Omental fat pad (tissue), 4 donors: Measurements from ENCODE around the gene ERCC6. TPM values are rescaled to one million over a fixed set of nuclear protein-coding genes. Genes with fewer than 3 reads are reported as not detected.

Experiments
- ATAC-seq: fragments of 150-250 bp; one replicate; pipeline ENCODE4 v1.9.1; 2016; ENCODE audit warnings: mild to moderate bottlenecking, moderate library complexity; ENCODE audit not compliant: low FRiP score
- DNase-seq: peaks from one replicate; pipeline ENCODE4 v3.0.0-alpha.2; 2019; ENCODE audit warnings: low spot score
- CTCF ChIP-seq, 3 donors: fragments of 450-650 bp; IDR thresholded peaks; one replicate each; pipeline ENCODE4 v1.5.1; 2016 to 2017; ENCODE audit warnings: antibody characterized with exemption in 3 of 3, mild to moderate bottlenecking in 3 of 3, moderate library complexity in 2 of 3
- total RNA-seq, 4 donors: library from RNA; depleted of rRNA; stranded (reverse); fragments of >200 nt; gene quantifications; one replicate each; pipeline ENCODE4 v1.1.0, GENCODE V29; 2016

The ERCC6 gene
- total RNA-seq, 4 donors from 2014 or later = 11.5 to 16.7 (median 11.8) TPM

- no peak for TF ChIP-seq CTCF (IDR thresholded peaks at IDR 0.05)
- DNase-seq (no peak), ATAC-seq (no peak)
Measured at GRCh38 chr10:49564461-49565009, 25.6 kb upstream of the ERCC6 start.

GRCh38 chr10:49562893-49563292 lies 24.0 kb upstream of the ERCC6 start:
- no peak for TF ChIP-seq CTCF (IDR thresholded peaks at IDR 0.05)
- DNase-seq (no peak), ATAC-seq (no peak)

- TF ChIP-seq CTCF (IDR thresholded peaks at IDR 0.05) = no peak
- DNase-seq = no peak
Measured at GRCh38 chr10:49560526-49560925, 21.6 kb upstream of the ERCC6 start.

GRCh38 chr10:49559476-49559875 lies 20.6 kb upstream of the ERCC6 start:
- ATAC-seq (no peak), DNase-seq (no peak)
- TF ChIP-seq CTCF (IDR thresholded peaks at IDR 0.05) = no peak

More at GRCh38 chr10:49560526-49560925, 21.6 kb upstream of the ERCC6 start:
- no peak for ATAC-seq

GRCh38 chr10:49558190-49558589 lies 19.3 kb upstream of the ERCC6 start:
- TF ChIP-seq CTCF (IDR thresholded peaks at IDR 0.05) = no peak
- ATAC-seq (no peak), DNase-seq (no peak)

- ATAC-seq (no peak), DNase-seq (no peak)
- TF ChIP-seq CTCF (IDR thresholded peaks at IDR 0.05) = no peak
Measured at GRCh38 chr10:49557681-49558080, 18.8 kb upstream of the ERCC6 start.

- no peak for ATAC-seq
- DNase-seq = no peak
- no peak for TF ChIP-seq CTCF (IDR thresholded peaks at IDR 0.05)
Measured at GRCh38 chr10:49556723-49557122, 17.8 kb upstream of the ERCC6 start.
